ENCODE measurements around the gene OR2F1. TPM values are rescaled to one million over a fixed set of nuclear protein-coding genes. Genes with fewer than 3 reads are reported as not detected.
"Not testable (repeated sequence)": the region's sequence is repeated elsewhere in the genome, so short reads cannot be mapped to it uniquely, and the experiment has no call there.

The OR2F1 gene
- total RNA-seq, 2 experiments from 2014 or later, result not detected

DNA sequence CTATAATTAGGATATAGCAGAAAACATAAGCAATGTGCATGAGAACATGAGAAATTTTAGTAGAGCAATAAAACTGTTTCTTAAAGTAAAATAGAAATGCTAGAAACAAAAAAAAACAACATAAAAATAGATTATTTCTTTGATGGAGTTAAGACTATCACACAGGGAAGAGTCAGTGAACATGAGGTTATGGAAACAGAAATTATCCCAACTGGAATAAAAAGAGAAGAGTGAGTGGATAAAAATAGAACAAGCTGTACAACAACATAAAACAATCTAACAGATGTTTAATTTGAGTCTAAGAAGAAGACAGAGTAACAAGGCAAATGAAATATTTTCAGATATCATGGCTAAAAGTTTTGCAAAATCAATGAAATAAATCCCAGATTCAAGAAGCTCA is 38.0 kb downstream of the OR2F1 start:
- H3K27me3 Mint-ChIP-seq (ENCODE audit: low read depth), result peaks cover 3% of the 10 kb centered on the region
- no peak overlapping the region for H3K27ac Mint-ChIP-seq
- CTCF ChIA-PET, result no interaction called here
- no peak for DNase-seq
- no peak overlapping the region for H3K4me3 Mint-ChIP-seq
- POLR2A ChIA-PET, result no interaction called here
- no peak for ATAC-seq
- peaks cover 3% of the 10 kb centered on the region for H3K4me1 Mint-ChIP-seq (ENCODE audit: low read depth)
- peaks cover 6% of the 10 kb centered on the region for H3K9me3 Mint-ChIP-seq (ENCODE audit: insufficient read depth)
- no peaks in the 10 kb centered on the region for H3K36me3 Mint-ChIP-seq (ENCODE audit: low read depth)

DNA sequence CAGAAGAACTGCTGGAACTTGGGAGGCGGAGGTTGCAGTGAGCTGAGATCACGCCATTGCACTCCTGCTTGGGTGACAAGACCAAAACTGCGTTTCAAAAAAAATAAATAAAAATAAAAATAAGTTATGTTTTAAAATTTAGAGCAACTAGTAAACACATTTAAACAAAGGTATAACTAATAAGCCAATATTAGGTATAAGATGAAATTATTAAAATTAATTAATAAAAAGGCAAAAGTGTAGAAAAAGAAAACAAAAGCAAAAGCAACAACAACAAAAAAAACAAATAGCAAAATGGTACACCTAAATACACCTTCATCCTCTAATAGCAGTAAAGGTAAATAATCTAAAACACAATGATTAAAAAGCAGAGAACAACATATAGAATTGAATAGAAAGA is 39.3 kb downstream of the OR2F1 start:
- ATAC-seq (no peak), DNase-seq (no peak)
- Mint-ChIP-seq H3K9me3 (ENCODE audit: insufficient read depth) (peaks cover 1% of the 10 kb centered on the region), H3K27ac (no peak overlapping the region), H3K4me3 (no peak overlapping the region), H3K4me1 (ENCODE audit: low read depth) (no peaks in the 10 kb centered on the region), H3K27me3 (ENCODE audit: low read depth) (peaks cover 3% of the 10 kb centered on the region), H3K36me3 (ENCODE audit: low read depth) (no peaks in the 10 kb centered on the region)
- ChIA-PET POLR2A (no interaction called here), CTCF (no interaction called here)

GRCh38 chr7:144000020-144000419 is 45.4 kb downstream of the OR2F1 start, which contains the start of gene OR6B1:
OR6B1 (plus strand) TSS chr7:144000320; CDS start chr7:144003997, 3,677 bp downstream.
- H3K36me3 Mint-ChIP-seq (ENCODE audit: low read depth), result no peaks in the 10 kb centered on the region
- no peaks in the 10 kb centered on the region for H3K4me1 Mint-ChIP-seq (ENCODE audit: low read depth)
- DNase-seq (no peak), ATAC-seq (no peak)
- no peak within 1 kb of the TSS for H3K27ac Mint-ChIP-seq
- ChIA-PET CTCF (no interaction called here), POLR2A (no interaction called here)
- H3K9me3 Mint-ChIP-seq (ENCODE audit: insufficient read depth), result no peaks in the 10 kb centered on the region
- no peaks in the 10 kb centered on the region for H3K27me3 Mint-ChIP-seq (ENCODE audit: low read depth)
- H3K4me3 Mint-ChIP-seq, result no peak within 1 kb of the TSS

DNA sequence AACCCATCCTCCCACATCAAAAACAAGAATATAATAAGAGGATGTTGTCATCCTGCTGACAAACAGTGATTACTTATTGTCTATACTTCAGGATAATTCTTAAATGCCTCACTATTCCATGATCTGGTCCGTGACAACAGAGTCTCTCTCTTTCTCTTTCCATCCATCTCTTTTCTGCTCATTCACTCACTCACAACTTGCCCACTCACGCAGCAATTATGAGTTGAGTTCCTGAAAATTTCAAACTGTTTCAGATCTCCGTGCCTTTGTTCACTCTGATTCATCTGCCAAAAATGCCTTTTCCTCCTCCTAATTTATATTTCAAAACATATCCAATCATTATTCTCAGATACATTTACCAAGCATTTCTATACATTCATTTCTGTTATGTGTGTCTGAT is 46.9 kb downstream of the OR2F1 start:
- H3K27me3 Mint-ChIP-seq (ENCODE audit: low read depth), result no peaks in the 10 kb centered on the region
- ATAC-seq, result no peak
- ChIA-PET POLR2A (no interaction called here), CTCF (no interaction called here)
- H3K4me3 Mint-ChIP-seq, result no peak overlapping the region
- no peaks in the 10 kb centered on the region for H3K36me3 Mint-ChIP-seq (ENCODE audit: low read depth)
- no peaks in the 10 kb centered on the region for H3K4me1 Mint-ChIP-seq (ENCODE audit: low read depth)
- no peak overlapping the region for H3K27ac Mint-ChIP-seq
- DNase-seq, result no peak
- no peaks in the 10 kb centered on the region for H3K9me3 Mint-ChIP-seq (ENCODE audit: insufficient read depth)

DNA sequence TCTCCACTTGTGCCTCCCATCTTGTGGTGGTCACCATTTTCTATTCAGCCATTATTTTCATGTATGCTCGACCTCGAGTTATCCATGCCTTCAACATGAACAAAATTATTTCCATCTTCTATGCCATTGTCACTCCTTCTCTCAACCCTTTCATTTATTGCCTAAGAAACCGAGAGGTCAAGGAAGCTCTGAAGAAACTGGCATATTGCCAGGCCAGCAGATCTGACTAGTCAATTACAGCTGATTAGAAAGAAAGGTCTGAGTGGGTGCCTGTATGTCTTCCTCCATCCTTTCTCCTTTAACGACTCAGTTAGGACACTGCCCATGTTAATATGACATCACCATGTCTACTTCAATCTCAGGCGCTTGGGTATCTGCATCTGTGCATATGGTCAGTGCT is 50.1 kb downstream of the OR2F1 start:
- Mint-ChIP-seq H3K36me3 (ENCODE audit: low read depth) (no peaks in the 10 kb centered on the region), H3K27me3 (ENCODE audit: low read depth) (no peaks in the 10 kb centered on the region), H3K27ac (no peak overlapping the region), H3K4me1 (ENCODE audit: low read depth) (no peaks in the 10 kb centered on the region), H3K4me3 (no peak overlapping the region), H3K9me3 (ENCODE audit: insufficient read depth) (peaks cover 7% of the 10 kb centered on the region)
- ATAC-seq, result no peak
- ChIA-PET CTCF (interaction anchor here (1.0 kb wide), 1 partner anchor 123 kb away, joined by 3 read pairs; no protein-coding TSS in a partner anchor), POLR2A (no interaction called here)
- DNase-seq, result no peak

- no peak overlapping the region for H3K4me3 Mint-ChIP-seq
- H3K27ac Mint-ChIP-seq, result no peak overlapping the region
- ChIA-PET POLR2A (no interaction called here), CTCF (interaction anchor here (1.1 kb wide), 1 partner anchor 57 kb away, joined by 3 read pairs; no protein-coding TSS in a partner anchor)
- no peaks in the 10 kb centered on the region for H3K27me3 Mint-ChIP-seq (ENCODE audit: low read depth)
- H3K36me3 Mint-ChIP-seq (ENCODE audit: low read depth), result no peaks in the 10 kb centered on the region
- no peaks in the 10 kb centered on the region for H3K4me1 Mint-ChIP-seq (ENCODE audit: low read depth)
- peaks cover 7% of the 10 kb centered on the region for H3K9me3 Mint-ChIP-seq (ENCODE audit: insufficient read depth)
- DNase-seq (no peak), ATAC-seq (no peak)
Measured at GRCh38 chr7:144006029-144006691, 51.5 kb downstream of the OR2F1 start.

GRCh38 chr7:144006692-144007042 is 52.0 kb downstream of the OR2F1 start:
- DNase-seq, result no peak
- CTCF ChIA-PET, result no interaction called here
- POLR2A ChIA-PET, result no interaction called here
- no peak for ATAC-seq
- Mint-ChIP-seq H3K36me3 (ENCODE audit: low read depth) (no peaks in the 10 kb centered on the region), H3K4me1 (ENCODE audit: low read depth) (no peaks in the 10 kb centered on the region), H3K4me3 (no peak overlapping the region), H3K27me3 (ENCODE audit: low read depth) (no peaks in the 10 kb centered on the region), H3K9me3 (ENCODE audit: insufficient read depth) (peaks cover 7% of the 10 kb centered on the region), H3K27ac (no peak overlapping the region)

- Mint-ChIP-seq H3K27me3 (ENCODE audit: low read depth) (peaks cover 2% of the 10 kb centered on the region), H3K27ac (no peak overlapping the region), H3K4me1 (ENCODE audit: low read depth) (no peaks in the 10 kb centered on the region), H3K4me3 (no peak overlapping the region), H3K36me3 (ENCODE audit: low read depth) (no peaks in the 10 kb centered on the region), H3K9me3 (ENCODE audit: insufficient read depth) (peaks cover 7% of the 10 kb centered on the region)
- ChIA-PET POLR2A (no interaction called here), CTCF (no interaction called here)
- ATAC-seq (no peak), DNase-seq (no peak)
Measured at GRCh38 chr7:144009361-144009760, 54.7 kb downstream of the OR2F1 start.

- H3K4me1 Mint-ChIP-seq (ENCODE audit: low read depth); POLR2A ChIA-PET; H3K36me3 Mint-ChIP-seq (ENCODE audit: low read depth); H3K27me3 Mint-ChIP-seq (ENCODE audit: low read depth); CTCF ChIA-PET; DNase-seq; ATAC-seq; H3K9me3 Mint-ChIP-seq (ENCODE audit: insufficient read depth); H3K27ac Mint-ChIP-seq; H3K4me3 Mint-ChIP-seq: not testable (repeated sequence)
Measured at GRCh38 chr7:144010061-144010460, 55.4 kb downstream of the OR2F1 start.

- H3K9me3 Mint-ChIP-seq (ENCODE audit: insufficient read depth); POLR2A ChIA-PET; H3K27ac Mint-ChIP-seq; H3K36me3 Mint-ChIP-seq (ENCODE audit: low read depth); H3K4me3 Mint-ChIP-seq; H3K27me3 Mint-ChIP-seq (ENCODE audit: low read depth); H3K4me1 Mint-ChIP-seq (ENCODE audit: low read depth); DNase-seq; ATAC-seq: not testable (repeated sequence)
- CTCF ChIA-PET, result interaction anchor here (1.4 kb wide), 1 partner anchor 274 kb away, joined by 4 read pairs; no protein-coding TSS in a partner anchor
Measured at GRCh38 chr7:144010821-144011220, 56.2 kb downstream of the OR2F1 start.

DNA sequence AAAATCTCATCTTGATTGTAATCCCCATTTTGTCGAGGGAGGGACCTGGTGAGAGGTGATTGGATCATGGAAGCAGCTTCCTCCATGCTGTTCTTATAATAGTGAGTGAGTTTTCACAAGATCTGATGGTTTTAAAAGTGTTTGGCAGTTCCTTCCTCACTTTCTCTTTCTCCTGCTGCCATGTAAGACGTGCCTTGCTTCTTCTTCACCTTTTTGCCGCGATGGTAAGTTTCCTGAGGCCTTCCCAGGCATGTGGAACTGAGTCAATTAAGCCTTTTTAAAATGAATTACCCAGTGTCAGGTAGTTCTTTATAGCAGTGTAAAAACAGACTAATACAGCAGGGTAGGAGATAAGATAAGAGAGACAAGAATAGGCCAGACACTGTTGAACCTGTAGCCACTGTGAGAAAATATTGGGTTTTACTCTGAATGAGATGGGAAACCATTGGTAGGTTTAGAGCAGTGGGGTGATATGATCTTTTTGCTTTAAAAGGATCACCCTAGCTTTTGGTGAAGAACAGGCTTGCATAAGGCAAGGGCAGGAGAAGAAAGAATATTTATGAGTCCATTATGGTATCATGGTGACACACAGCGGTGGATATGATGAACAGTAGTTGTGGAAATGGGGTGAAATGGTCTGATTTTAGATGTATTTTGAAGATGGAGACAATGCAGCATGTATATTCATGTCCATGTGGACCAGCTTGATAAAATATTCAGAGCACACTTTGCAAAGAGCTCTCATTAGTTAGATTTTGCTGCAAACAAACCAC is 57.0 kb downstream of the OR2F1 start:
- no peak for ATAC-seq
- H3K27ac Mint-ChIP-seq, result no peak overlapping the region
- no peak overlapping the region for H3K4me3 Mint-ChIP-seq
- H3K36me3 Mint-ChIP-seq (ENCODE audit: low read depth), result no peaks in the 10 kb centered on the region
- ChIA-PET CTCF (interaction anchor here (1.4 kb wide), 1 partner anchor 275 kb away, joined by 4 read pairs; no protein-coding TSS in a partner anchor), POLR2A (no interaction called here)
- no peaks in the 10 kb centered on the region for H3K4me1 Mint-ChIP-seq (ENCODE audit: low read depth)
- peaks cover 3% of the 10 kb centered on the region for H3K27me3 Mint-ChIP-seq (ENCODE audit: low read depth)
- peaks cover 7% of the 10 kb centered on the region for H3K9me3 Mint-ChIP-seq (ENCODE audit: insufficient read depth)
- no peak for DNase-seq

Measured in activated CD8-positive, alpha-beta T cell treated with anti-CD3 and anti-CD28 coated beads, Interleukin-2, amount 10 ng/mL, durations not matched to agents 7 days and 5 days (primary cell).